Endodermal cell (in vitro differentiated cells): Measurements from ENCODE around the gene PIGK. TPM values are rescaled to one million over a fixed set of nuclear protein-coding genes. Genes with fewer than 3 reads are reported as not detected.

Experiments
- DNase-seq: peaks from one replicate; pipeline ENCODE4 v3.0.0-alpha.2; 2017
- H3K27ac ChIP-seq: 2 replicates; pipeline ENCODE4 v1.5.1; 2013; ENCODE audit warnings: mild to moderate bottlenecking, low read depth, low read length, moderate library complexity
- H3K27me3 ChIP-seq: 2 replicates; pipeline ENCODE4 v1.6.1; 2013; ENCODE audit warnings: mild to moderate bottlenecking, low read length, moderate library complexity; ENCODE audit not compliant: insufficient read depth, control insufficient read depth, poor library complexity, severe bottlenecking
- H3K36me3 ChIP-seq: 2 replicates; pipeline ENCODE4 v1.7.0; 2013; ENCODE audit warnings: mild to moderate bottlenecking, low read length, moderate library complexity; ENCODE audit not compliant: control insufficient read depth, insufficient read depth
- H3K4me1 ChIP-seq: one replicate; pipeline ENCODE4 v1.7.0; 2013; ENCODE audit warnings: low read length; ENCODE audit not compliant: control insufficient read depth, insufficient read depth
- H3K4me3 ChIP-seq: 2 replicates; pipeline ENCODE4 v1.5.1; 2013; ENCODE audit warnings: mild to moderate bottlenecking, low read length, moderate library complexity
- H3K9ac ChIP-seq: 2 replicates; pipeline ENCODE4 v1.6.1; 2013; ENCODE audit warnings: mild to moderate bottlenecking, low read length, moderate library complexity; ENCODE audit not compliant: poor library complexity, severe bottlenecking; ENCODE audit errors: extremely low read depth
- H3K9me3 ChIP-seq: 2 replicates; pipeline ENCODE4 v1.6.1; 2013; ENCODE audit warnings: mild to moderate bottlenecking, low read length, moderate library complexity; ENCODE audit not compliant: control insufficient read depth
- H3K27ac Mint-ChIP-seq: 2 replicates; pipeline ENCODE4 v1.8.0; 2020; ENCODE audit warnings: mixed read lengths
- H3K27me3 Mint-ChIP-seq: 2 replicates; pipeline ENCODE4 v1.8.0; 2021; ENCODE audit warnings: mild to moderate bottlenecking, mixed read lengths; ENCODE audit not compliant: insufficient read depth
- H3K36me3 Mint-ChIP-seq: 2 replicates; pipeline ENCODE4 v1.8.0; 2020; ENCODE audit warnings: low read depth, mixed read lengths
- H3K4me1 Mint-ChIP-seq: 2 replicates; pipeline ENCODE4 v1.8.0; 2020; ENCODE audit warnings: mixed read lengths
- H3K4me3 Mint-ChIP-seq: 2 replicates; pipeline ENCODE4 v1.8.0; 2020; ENCODE audit warnings: mild to moderate bottlenecking, moderate library complexity, mixed read lengths
- H3K9me3 Mint-ChIP-seq: 2 replicates; pipeline ENCODE4 v1.8.0; 2020; ENCODE audit warnings: mild to moderate bottlenecking, mixed read lengths
- CTCF ChIP-seq: fragments of 200-600 bp; sonication (generic); conservative IDR thresholded peaks from 2 replicates; pipeline ENCODE4 v1.5.0; 2021; ENCODE audit warnings: antibody characterized with exemption, mild to moderate bottlenecking
- WGBS, 2 experiments: methylation state at CpG; one replicate each; pipeline versions ENCODE4 v1.1.5 to v1.1.7; 2013; ENCODE audit warnings: missing lambda C conversion rate in 2 of 2, mixed read lengths in 1 of 2; ENCODE audit not compliant: insufficient coverage in 1 of 2, insufficient read length in 1 of 2; 5-methylcytosine and 5-hydroxymethylcytosine counted together
- total RNA-seq, 2 donors: library from RNA; stranded (reverse); fragmentation: NEBNext Ultra II Directional in 1 of 2; extraction: Animal tissue kit (Norgen Biotek cat#: 25700) in 1 of 2; gene quantifications; 2 replicates in 1 of 2; 3 replicates in 1 of 2; pipeline ENCODE4 v1.2.1, GENCODE V29; 2021

The PIGK gene
- total RNA-seq, 2 donors from 2014 or later, result 19.9 to 26.7 TPM

- H3K9ac ChIP-seq, result no peak overlapping the region
- DNase-seq, result no peak
- no peaks in the 10 kb centered on the region for H3K27me3 ChIP-seq
- H3K36me3 ChIP-seq, result no peaks in the 10 kb centered on the region
- H3K4me1 Mint-ChIP-seq, result no peaks in the 10 kb centered on the region
- H3K4me3 ChIP-seq, result no peak overlapping the region
- no peaks in the 10 kb centered on the region for H3K4me1 ChIP-seq
- 83% methylated on average over 1 of the region's 1 CpG; no CpG with 5 or more reads in 1 of the 2 experiments for WGBS, 2 experiments
- no peaks in the 10 kb centered on the region for H3K27me3 Mint-ChIP-seq
- no peak overlapping the region for H3K27ac Mint-ChIP-seq
- no peak overlapping the region for H3K27ac ChIP-seq
- peaks cover 6% of the 10 kb centered on the region for H3K9me3 Mint-ChIP-seq
- no peak for TF ChIP-seq CTCF
- H3K4me3 Mint-ChIP-seq, result no peak overlapping the region
- no peaks in the 10 kb centered on the region for H3K36me3 Mint-ChIP-seq
- no peaks in the 10 kb centered on the region for H3K9me3 ChIP-seq
Measured at GRCh38 chr1:77234943-77235342, 15.7 kb upstream of the PIGK start.

- H3K27ac ChIP-seq, result no peak overlapping the region
- Mint-ChIP-seq H3K36me3 (no peaks in the 10 kb centered on the region), H3K9me3 (peaks cover 6% of the 10 kb centered on the region), H3K27ac (no peak overlapping the region), H3K27me3 (no peaks in the 10 kb centered on the region), H3K4me3 (no peak overlapping the region), H3K4me1 (no peaks in the 10 kb centered on the region)
- no peak overlapping the region for H3K9ac ChIP-seq
- H3K4me3 ChIP-seq, result no peak overlapping the region
- no peak for TF ChIP-seq CTCF
- DNase-seq, result no peak
- no peaks in the 10 kb centered on the region for H3K27me3 ChIP-seq
- no peaks in the 10 kb centered on the region for H3K4me1 ChIP-seq
- H3K36me3 ChIP-seq, result no peaks in the 10 kb centered on the region
- 95 to 100% methylated on average over 1 of the region's 1 CpG for WGBS, 2 experiments
- H3K9me3 ChIP-seq, result no peaks in the 10 kb centered on the region
Measured at GRCh38 chr1:77234096-77234495, 14.9 kb upstream of the PIGK start.

- Histone ChIP-seq H3K36me3 (no peaks in the 10 kb centered on the region), H3K27me3 (no peaks in the 10 kb centered on the region), H3K27ac (no peak overlapping the region), H3K4me1 (no peaks in the 10 kb centered on the region), H3K4me3 (no peak overlapping the region), H3K9ac (no peak overlapping the region), H3K9me3 (no peaks in the 10 kb centered on the region)
- no peak overlapping the region for H3K27ac Mint-ChIP-seq
- H3K9me3 Mint-ChIP-seq, result peaks cover 6% of the 10 kb centered on the region
- H3K4me3 Mint-ChIP-seq, result no peak overlapping the region
- 92% methylated on average over 1 of the region's 1 CpG; no CpG with 5 or more reads in 1 of the 2 experiments for WGBS, 2 experiments
- no peak for DNase-seq
- H3K36me3 Mint-ChIP-seq, result no peaks in the 10 kb centered on the region
- no peak for TF ChIP-seq CTCF
- no peaks in the 10 kb centered on the region for H3K4me1 Mint-ChIP-seq
- H3K27me3 Mint-ChIP-seq, result no peaks in the 10 kb centered on the region
Measured at GRCh38 chr1:77232829-77233228, 13.6 kb upstream of the PIGK start.
